Bronchial epithelial cell (primary cell): Measurements from ENCODE around the gene IL20RB. TPM values are rescaled to one million over a fixed set of nuclear protein-coding genes. Genes with fewer than 3 reads are reported as not detected.
A peak's percentile ranks its signal among the peaks of the same experiment; 100 is the strongest.

Experiments used
- DNase-seq: peaks from one replicate; pipeline ENCODE4 v3.0.0-alpha.2; 2010; ENCODE audit warnings: low read depth
- FAIRE-seq: peaks from 2 replicates; lab custom pipeline; 2011; peaks lifted over from hg19 to GRCh38; lab: Jason Lieb, UNC
- H3K27me3 ChIP-seq: 2 replicates; pipeline ENCODE4 v1.5.1; 2011; ENCODE audit warnings: low read length; ENCODE audit not compliant: control insufficient read depth, insufficient read depth
- H3K36me3 ChIP-seq: 2 replicates; pipeline ENCODE4 v1.5.1; 2011; ENCODE audit warnings: low read length; ENCODE audit not compliant: control insufficient read depth, insufficient read depth
- H3K4me3 ChIP-seq: 2 replicates; pipeline ENCODE4 v1.5.1; 2011; ENCODE audit warnings: mild to moderate bottlenecking, low read depth, low read length, control low read depth
- total RNA-seq: library from RNA; depleted of rRNA; stranded (reverse); fragments of >200 nt; gene quantifications from 2 replicates; pipeline ENCODE4 v1.2.1, GENCODE V29; 2014
- TF ChIP-seq, protein P1 (sequence below): IDR thresholded peaks from 2 replicates; pipeline ENCODE4 v1.5.1; 2011; ENCODE audit warnings: mild to moderate bottlenecking, moderate library complexity, low read length, control low read depth, inconsistent platforms; ENCODE audit not compliant: insufficient read depth, severe bottlenecking

The IL20RB gene
- total RNA-seq, 1 donor from 2014 or later = 150 TPM

DNA sequence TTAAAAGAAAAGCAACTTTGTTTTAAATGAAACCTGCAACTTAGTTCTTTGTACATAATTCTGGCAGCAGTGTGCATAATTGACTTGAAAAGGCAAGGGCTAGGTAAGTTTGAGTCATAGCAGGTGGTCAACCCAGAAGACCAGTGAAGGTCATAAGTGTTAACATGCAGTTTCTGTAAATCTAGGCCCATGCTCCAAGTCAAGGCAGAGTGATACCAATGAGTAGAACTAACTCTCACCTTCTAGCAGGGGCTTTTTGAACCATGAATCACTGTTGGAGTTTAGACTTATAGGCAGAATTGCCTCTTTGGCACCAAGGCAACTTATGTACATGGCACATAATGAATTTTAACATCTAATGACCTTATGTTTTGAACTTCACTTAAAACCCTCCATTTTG, 29.5 kb upstream of the IL20RB start:
- TF ChIP-seq, protein P1, sequence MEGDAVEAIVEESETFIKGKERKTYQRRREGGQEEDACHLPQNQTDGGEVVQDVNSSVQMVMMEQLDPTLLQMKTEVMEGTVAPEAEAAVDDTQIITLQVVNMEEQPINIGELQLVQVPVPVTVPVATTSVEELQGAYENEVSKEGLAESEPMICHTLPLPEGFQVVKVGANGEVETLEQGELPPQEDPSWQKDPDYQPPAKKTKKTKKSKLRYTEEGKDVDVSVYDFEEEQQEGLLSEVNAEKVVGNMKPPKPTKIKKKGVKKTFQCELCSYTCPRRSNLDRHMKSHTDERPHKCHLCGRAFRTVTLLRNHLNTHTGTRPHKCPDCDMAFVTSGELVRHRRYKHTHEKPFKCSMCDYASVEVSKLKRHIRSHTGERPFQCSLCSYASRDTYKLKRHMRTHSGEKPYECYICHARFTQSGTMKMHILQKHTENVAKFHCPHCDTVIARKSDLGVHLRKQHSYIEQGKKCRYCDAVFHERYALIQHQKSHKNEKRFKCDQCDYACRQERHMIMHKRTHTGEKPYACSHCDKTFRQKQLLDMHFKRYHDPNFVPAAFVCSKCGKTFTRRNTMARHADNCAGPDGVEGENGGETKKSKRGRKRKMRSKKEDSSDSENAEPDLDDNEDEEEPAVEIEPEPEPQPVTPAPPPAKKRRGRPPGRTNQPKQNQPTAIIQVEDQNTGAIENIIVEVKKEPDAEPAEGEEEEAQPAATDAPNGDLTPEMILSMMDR = no peak
- no peak for FAIRE-seq
- no peak overlapping the region for H3K4me3 ChIP-seq
- DNase-seq = no peak
- no peaks in the 10 kb centered on the region for H3K36me3 ChIP-seq
- no peaks in the 10 kb centered on the region for H3K27me3 ChIP-seq

DNA sequence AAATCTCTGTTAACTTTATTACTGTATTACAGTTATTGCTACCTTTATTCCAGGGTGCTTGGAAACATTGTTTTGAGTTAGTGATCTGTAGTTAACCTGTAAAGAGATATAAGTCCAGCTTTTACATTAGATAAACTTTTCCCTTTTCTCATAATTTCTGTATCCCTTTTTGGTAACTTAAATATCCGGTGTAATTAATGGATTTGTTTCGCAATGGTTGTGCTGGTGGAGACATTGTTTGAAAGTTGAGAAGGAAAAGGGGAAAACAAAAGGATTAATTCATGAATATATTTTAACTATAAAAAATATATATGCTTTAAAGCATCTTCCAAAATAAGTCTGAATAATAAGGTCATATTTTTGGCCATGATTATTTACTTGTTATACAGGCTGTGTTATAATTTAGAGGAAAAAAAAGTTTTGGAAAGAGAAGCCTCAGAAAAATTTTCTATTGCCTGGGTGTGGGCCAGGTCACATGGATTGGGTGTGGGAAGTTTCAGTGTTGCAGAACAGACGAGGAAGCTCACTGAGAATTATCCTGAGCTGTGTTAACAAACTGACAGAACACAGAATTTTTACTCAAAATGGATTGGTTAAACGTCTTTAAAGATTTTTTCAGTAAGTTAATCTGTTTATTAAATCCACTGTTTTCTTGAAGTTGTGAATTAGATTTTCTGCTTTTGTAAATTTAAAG, 27.7 kb upstream of the IL20RB start:
- peak; percentile 60 for DNase-seq
- no peak for FAIRE-seq
- Histone ChIP-seq H3K27me3 (no peaks in the 10 kb centered on the region), H3K4me3 (peak overlapping the region; percentile 32), H3K36me3 (no peaks in the 10 kb centered on the region)
- TF ChIP-seq, protein P1 = no peak

DNA sequence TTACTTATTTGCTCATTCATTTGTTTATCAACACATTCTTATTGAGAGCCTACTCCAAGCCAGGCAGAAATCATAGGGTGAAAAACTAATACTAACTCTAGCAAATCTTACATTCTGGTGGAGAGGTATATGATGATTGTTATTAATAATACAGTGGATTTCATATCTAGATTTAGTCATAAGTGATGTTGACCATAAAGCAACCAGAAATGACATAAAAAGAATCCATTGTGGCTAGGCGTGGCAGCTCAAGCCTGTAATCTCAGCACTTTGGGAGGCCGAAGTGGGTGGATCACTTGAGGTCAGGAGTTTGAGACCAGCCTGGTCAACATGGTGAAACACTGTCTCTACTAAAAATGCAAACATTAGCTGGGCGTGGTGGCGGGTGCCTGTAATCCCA, 26.2 kb upstream of the IL20RB start:
- Histone ChIP-seq H3K4me3 (peak overlapping the region; percentile 32), H3K27me3 (no peaks in the 10 kb centered on the region), H3K36me3 (no peaks in the 10 kb centered on the region)
- TF ChIP-seq, protein P1 = no peak
- DNase-seq (no peak), FAIRE-seq (no peak)

DNA sequence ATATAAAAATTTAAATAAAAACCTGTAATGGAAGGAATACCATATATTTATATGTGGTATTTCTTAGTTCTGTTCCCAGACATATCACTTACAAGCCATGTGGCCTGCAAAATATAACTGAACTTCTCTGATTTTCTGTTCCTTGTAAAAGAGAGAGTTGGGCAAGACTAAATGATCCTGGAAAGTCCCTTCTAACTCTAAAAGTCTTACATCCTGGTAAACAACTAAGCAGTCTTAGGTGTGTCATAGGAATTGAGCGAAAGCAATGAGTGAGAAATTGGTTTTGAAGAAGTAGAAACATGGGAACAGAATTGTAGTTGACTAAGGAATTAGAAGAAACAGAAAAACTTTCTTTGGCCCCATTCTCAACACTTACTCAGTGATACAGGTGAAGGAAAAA, 25.3 kb upstream of the IL20RB start:
- Histone ChIP-seq H3K4me3 (no peak overlapping the region), H3K27me3 (no peaks in the 10 kb centered on the region), H3K36me3 (no peaks in the 10 kb centered on the region)
- no peak for FAIRE-seq
- peak; percentile 76 for DNase-seq
- TF ChIP-seq, protein P1 = no peak

DNA sequence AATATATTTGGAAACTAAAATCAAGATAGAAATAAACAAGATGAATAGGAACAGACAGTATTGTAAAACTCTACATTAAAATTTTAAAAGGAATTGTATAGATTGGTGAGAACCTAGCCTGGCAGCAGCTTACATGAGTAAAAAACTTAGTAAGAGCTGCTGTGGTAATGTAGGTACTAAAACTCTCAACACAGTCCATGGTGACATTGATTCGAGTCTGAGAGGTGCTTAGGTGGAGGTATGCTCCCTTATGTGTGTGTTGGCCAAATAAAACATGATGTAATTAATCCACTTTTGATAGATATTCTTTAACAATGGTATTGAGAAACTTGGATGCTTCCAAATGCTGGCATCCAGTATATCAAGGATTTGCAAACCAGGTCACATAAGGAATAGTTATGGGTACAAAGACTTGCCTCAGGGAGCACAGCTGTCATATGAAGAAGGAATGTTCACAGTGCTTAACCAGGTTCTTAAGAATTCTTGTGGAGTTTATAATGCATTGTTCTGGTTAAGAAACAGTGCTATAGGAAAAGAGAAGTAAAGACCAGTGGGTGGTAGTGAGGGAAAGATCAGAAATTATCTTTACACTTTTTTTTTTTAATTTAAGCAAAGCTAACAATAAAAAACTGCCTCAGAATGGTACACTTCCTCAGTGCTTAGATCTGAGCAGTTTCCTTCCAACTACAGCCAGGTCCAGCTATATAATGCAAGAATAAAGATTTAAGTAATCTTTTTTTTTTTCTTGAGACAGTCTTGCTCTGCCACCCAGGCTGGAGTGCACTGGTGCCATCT, 24.6 kb upstream of the IL20RB start:
- TF ChIP-seq, protein P1 = no peak

More for the DNA sequence above, 24.6 kb upstream of the IL20RB start:
- H3K36me3 ChIP-seq = no peaks in the 10 kb centered on the region
- H3K4me3 ChIP-seq = no peak overlapping the region
- DNase-seq (no peak), FAIRE-seq (no peak)
- H3K27me3 ChIP-seq = no peaks in the 10 kb centered on the region
